Amygdala (tissue), 56 donors: Measurements from ENCODE around the gene CENPVL3.
"Not testable (repeated sequence)": the region's sequence is repeated elsewhere in the genome, so short reads cannot be mapped to it uniquely, and the experiment has no call there.

ENCODE experiments used
- DNase-seq, 56 donors: peaks; one replicate each; lab custom pipeline; 2025; lab: John Stamatoyannopoulos, UW

Gene CENPVL3

GRCh38 chrX:51618241-51619155, at the start of gene CENPVL3:
TSS of gene CENPVL3 (minus strand) at chrX:51618912. CDS start at chrX:51618873, 39 bp downstream.
- DNase-seq: peak in 16 of 56 donors; percentile 0 to 23 (median 3)

DNA sequence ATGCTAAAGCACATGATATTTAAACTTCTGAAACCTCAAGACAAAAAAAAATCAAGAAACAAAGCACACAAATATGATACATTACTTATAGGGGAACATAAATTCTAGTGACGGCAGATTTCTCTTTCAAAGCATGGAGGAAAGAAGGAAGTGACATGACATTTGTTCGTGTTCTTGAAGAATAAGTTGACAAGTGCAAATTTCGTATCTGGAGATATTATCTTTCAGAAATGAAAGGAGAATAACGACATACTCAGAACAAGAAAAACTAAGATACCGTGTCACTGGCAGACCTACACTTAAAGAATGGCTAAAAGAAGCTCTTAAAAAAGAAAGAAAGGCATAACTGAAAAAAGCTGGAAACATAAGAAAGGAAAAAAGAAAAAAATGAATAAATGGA, 47.3 kb upstream of the CENPVL3 start:
- no peak for DNase-seq

DNA sequence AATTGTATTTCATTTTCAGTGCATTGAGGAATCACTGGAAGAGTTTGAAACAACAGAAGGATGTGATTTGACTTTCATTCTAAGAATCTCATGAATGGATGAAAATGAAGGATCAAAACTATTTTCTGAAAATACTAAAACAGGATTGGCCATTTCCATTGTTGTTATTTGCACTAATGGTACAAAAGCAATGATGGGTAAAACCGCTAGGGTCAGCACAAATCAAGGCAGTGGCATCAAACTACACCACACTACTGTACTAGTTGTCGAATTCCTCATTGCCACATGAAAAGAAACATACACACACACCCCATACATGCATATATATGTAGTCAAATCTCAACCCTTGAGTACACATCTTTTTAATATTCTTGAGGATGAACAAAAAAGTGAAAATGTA, 24.7 kb upstream of the CENPVL3 start:
- no peak for DNase-seq

DNA sequence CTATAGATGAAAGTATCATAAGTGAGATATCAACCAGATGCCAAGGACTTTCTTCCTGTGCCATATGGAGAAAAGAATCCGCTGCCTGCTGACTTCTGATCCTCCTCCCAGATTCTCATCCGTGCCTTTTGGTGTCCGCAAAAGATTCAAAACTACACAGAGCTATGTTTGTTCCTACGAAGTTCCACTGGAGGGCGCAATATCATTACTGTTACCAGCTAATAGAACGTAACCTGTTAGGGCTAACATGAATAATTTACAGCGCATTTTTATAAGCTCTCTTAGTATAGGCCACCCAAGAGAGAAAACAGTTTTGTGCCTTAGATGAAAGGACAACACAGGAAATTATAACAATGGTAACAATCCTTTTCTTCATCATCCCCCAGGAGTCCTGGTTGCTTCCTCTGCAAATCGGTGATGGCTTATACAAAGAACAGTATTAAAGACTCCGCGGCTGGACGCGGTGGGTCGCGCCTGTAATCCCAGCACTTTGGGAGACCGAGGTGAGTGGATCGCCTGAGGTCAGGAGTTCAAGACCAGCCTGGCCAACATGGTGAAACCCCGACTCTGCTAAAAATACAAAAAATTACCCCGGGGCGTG, 22.8 kb upstream of the CENPVL3 start:
- DNase-seq: peak in 8 of 56 donors; percentile 0 to 17 (median 2)

GRCh38 chrX:51636511-51636910, 17.8 kb upstream of the CENPVL3 start:
- DNase-seq: not testable (repeated sequence)

DNA sequence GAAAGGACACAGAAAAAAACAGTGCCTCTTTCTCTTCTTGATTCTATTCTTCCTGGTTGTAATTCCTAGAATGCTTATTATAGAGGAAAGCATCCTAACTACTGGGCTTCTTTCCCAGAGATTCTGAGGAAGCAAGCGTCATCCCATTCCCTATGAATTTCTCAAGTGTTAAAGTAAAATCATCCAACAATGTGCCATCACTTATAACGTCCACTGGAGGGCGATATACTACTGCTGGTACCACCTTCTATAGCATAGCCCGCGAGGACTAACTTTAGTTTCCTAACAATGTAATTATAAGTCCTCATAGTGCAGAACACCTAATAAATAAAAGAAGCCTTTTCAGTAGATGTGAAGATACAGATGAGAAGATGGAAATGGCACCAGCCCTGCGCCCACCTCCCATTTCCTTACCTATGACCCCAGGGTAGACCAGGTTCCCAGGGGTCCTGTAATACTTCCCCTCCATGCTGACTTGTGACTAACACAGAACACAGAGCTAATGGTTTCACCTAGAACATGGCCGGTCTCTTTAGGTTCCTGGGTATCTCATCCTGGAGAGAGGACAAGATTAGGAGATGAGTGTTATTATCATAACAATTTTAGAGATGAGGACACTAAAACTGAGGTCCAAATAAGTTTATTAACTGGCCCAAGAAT, 4.2 kb downstream of the CENPVL3 start:
- peak in 3 of 56 donors; percentile 0 to 2 (median 0) for DNase-seq

GRCh38 chrX:51608766-51609165, 9.9 kb downstream of the CENPVL3 start:
- DNase-seq: no peak

- no peak for DNase-seq
These were observed 10.6 kb downstream of the CENPVL3 start for GRCh38 chrX:51608126-51608525.

DNA sequence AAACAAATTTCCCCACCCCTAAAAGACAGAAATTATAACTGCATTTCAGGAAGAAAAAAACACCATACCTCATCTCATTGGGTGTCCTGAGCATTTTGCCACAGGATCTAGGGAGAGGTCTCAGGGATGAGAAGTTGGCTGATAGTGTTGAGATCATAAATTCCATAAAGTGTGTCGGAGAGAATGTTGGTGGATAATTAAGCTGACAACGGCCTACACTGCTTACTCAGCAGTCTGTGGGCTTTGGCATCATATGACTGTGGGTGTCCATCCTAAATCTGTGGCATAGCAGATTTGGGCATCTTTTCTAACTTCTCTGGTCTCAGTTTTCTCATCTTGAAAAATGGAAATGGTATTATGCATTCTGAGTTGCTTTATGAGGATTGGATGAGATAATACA, 12.3 kb downstream of the CENPVL3 start:
- DNase-seq: no peak

GRCh38 chrX:51598899-51599298, 19.8 kb downstream of the CENPVL3 start:
- DNase-seq: no peak

GRCh38 chrX:51571874-51572273, 46.8 kb downstream of the CENPVL3 start:
- DNase-seq: no peak

DNA sequence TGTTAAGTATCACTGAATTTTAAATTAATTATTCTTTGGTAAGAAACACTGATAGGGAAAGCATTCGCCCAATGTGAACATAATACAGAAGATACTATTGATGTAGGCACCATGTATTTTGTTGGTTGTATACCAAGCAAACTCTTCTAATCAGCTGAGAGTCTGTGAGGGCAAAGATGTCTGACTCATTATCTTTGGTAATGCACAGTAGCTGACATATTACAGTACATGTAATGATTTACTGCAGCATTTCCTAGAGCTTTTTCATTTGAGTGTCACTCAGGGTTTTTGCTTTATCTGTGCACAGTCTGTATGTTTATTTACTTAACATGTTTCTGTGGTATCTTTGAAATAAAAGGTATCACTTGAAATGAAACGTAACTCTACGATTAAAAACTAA, 49.2 kb downstream of the CENPVL3 start:
- no peak for DNase-seq

- no peak for DNase-seq
These were observed 50.1 kb downstream of the CENPVL3 start for GRCh38 chrX:51568586-51568985.
